ENCODE results near the gene DNAH14. TPM values are rescaled to one million over a fixed set of nuclear protein-coding genes. Genes with fewer than 3 reads are reported as not detected.
A peak's percentile ranks its signal among the peaks of the same experiment; 100 is the strongest.

DNAH14 gene
- total and polyA plus RNA-seq, 2 of the 13 experiments (the other 11 are each of a cell fraction or from before 2014, with no cell fraction given): 4.5 to 27.5 TPM

DNA sequence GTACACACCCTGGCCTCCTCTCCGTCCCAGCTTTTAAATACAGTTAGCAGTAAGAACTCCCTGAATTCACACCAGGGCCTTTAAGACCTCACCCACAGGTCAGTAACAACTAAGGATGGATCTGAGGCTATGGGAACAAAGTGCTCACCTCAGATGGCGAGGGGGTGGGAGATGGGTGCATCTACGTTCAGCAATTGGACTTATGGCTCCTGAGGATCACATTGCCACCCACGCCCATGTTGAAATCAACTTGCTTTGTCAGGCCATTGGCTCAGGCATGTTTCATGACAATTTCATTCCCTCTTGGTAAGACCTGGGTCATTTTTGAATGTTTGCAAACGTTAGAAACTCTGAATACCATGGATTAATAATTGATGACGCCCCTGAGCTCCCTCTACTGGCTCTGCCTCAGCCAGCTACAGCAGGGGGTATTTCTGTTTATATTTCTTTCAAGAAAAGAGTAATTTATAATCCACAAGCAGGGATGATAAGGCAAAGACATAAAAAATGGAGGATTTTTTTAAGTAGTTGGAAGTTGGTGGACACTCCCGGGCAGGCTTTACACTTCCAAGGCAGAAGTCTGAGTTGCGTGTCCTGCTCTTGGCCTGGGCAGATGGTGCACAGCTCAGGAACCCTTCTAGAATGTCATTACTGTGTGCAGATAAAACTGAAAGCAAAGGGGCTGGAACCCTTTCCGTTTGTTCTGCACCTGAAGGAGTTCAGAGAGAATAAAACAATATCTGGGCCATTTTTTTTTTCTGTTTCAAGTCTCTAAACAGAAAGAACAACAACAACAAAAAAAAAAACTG is 512.0 kb downstream of the DNAH14 start (continued):
- peak; percentile 23; the same call in 1 of the 2 replicates for TF ChIP-seq GMEB1 (CRISPR knock-in tag; IDR thresholded peaks at IDR 0.05; ENCODE audit: borderline replicate concordance)
- TF ChIP-seq GATA4 (IDR thresholded peaks at IDR 0.05; ENCODE audit: borderline replicate concordance, low read depth): no peak
- TF ChIP-seq ZNF101 (CRISPR knock-in tag; IDR thresholded peaks at IDR 0.05; ENCODE audit: borderline replicate concordance, low read depth): no peak
- TF ChIP-seq ZNF563 (CRISPR knock-in tag; IDR thresholded peaks at IDR 0.05): no peak
- TF ChIP-seq, protein P1, sequence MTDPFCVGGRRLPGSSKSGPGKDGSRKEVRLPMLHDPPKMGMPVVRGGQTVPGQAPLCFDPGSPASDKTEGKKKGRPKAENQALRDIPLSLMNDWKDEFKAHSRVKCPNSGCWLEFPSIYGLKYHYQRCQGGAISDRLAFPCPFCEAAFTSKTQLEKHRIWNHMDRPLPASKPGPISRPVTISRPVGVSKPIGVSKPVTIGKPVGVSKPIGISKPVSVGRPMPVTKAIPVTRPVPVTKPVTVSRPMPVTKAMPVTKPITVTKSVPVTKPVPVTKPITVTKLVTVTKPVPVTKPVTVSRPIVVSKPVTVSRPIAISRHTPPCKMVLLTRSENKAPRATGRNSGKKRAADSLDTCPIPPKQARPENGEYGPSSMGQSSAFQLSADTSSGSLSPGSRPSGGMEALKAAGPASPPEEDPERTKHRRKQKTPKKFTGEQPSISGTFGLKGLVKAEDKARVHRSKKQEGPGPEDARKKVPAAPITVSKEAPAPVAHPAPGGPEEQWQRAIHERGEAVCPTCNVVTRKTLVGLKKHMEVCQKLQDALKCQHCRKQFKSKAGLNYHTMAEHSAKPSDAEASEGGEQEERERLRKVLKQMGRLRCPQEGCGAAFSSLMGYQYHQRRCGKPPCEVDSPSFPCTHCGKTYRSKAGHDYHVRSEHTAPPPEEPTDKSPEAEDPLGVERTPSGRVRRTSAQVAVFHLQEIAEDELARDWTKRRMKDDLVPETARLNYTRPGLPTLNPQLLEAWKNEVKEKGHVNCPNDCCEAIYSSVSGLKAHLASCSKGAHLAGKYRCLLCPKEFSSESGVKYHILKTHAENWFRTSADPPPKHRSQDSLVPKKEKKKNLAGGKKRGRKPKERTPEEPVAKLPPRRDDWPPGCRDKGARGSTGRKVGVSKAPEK (CRISPR knock-in tag; IDR thresholded peaks at IDR 0.05; ENCODE audit: borderline replicate concordance): no peak
- no peak for TF ChIP-seq TRIM24 (CRISPR knock-in tag; IDR thresholded peaks at IDR 0.05)
- TF ChIP-seq ATF6 (CRISPR knock-in tag; conservative IDR thresholded peaks at IDR 0.05): no peak
- TF ChIP-seq U2AF1 (optimal IDR thresholded peaks at IDR 0.05; ENCODE audit: low read depth, low read length): no peak
- TF ChIP-seq ZNF496 (CRISPR knock-in tag; IDR thresholded peaks at IDR 0.05; ENCODE audit: insufficient replicate concordance): no peak
- no peak for TF ChIP-seq ZNF562 (CRISPR knock-in tag; IDR thresholded peaks at IDR 0.05; ENCODE audit: borderline replicate concordance)
- no peak for TF ChIP-seq SOX6 (IDR thresholded peaks at IDR 0.05)
- TF ChIP-seq SOX6 (CRISPR knock-in tag; IDR thresholded peaks at IDR 0.05): peak; percentile 54; the same call in 1 of the 2 replicates
- no peak for TF ChIP-seq ZBED4 (CRISPR knock-in tag; IDR thresholded peaks at IDR 0.05; ENCODE audit: borderline replicate concordance)
- no peak for TF ChIP-seq NCOA5 (CRISPR knock-in tag; IDR thresholded peaks at IDR 0.05)
- TF ChIP-seq ZSCAN30 (CRISPR knock-in tag; IDR thresholded peaks at IDR 0.05): no peak
- no peak for TF ChIP-seq HDAC6 (IDR thresholded peaks at IDR 0.05; ENCODE audit: low read depth, low read length)
- TF ChIP-seq KMT2A (CRISPR knock-in tag; IDR thresholded peaks at IDR 0.05): no peak
- TF ChIP-seq RFX5 (IDR thresholded peaks at IDR 0.05; ENCODE audit: low read depth, low read length): no peak
- no peak for TF ChIP-seq FLYWCH1 (CRISPR knock-in tag; IDR thresholded peaks at IDR 0.05)
